SH-SY5Y (cell line): ENCODE measurements around the gene CDH7.

Experiments used
- GATA2 ChIP-seq: IDR thresholded peaks from 2 replicates; pipeline ENCODE4 v1.6.1; 2011; ENCODE audit warnings: mild to moderate bottlenecking, low read depth, low read length
- GATA3 ChIP-seq: IDR thresholded peaks from 2 replicates; pipeline ENCODE4 v1.6.1; 2011; ENCODE audit warnings: low read depth, mild to moderate bottlenecking, low read length, moderate library complexity

GRCh38 chr18:65934874-65935273 is 184.1 kb downstream of the CDH7 start:
- no peak for TF ChIP-seq GATA2
- no peak for TF ChIP-seq GATA3
